ENCODE data around the gene NFKBIZ. TPM values are rescaled to one million over a fixed set of nuclear protein-coding genes. Genes with fewer than 3 reads are reported as not detected.
A peak's percentile ranks its signal among the peaks of the same experiment; 100 is the strongest.

Gene NFKBIZ
- polyA plus RNA-seq, 1 donor from 2014 or later, result 10.1 TPM

GRCh38 chr3:101835676-101836075 is 13.6 kb upstream of the NFKBIZ start:
- Mint-ChIP-seq H3K27ac (peak overlapping the region in 1 of 3 donors; percentile 37), H3K4me3 (peak overlapping the region in 2 of 4 donors; percentile 44 to 55), H3K4me1 (peaks cover 67 to 82% (median 76%) of the 10 kb centered on the region in 3 donors)

GRCh38 chr3:101836160-101836559 is 13.2 kb upstream of the NFKBIZ start:
- Mint-ChIP-seq H3K4me1 (peaks cover 68 to 83% (median 77%) of the 10 kb centered on the region in 3 donors), H3K36me3 (peaks cover 7% of the 10 kb centered on the region), H3K27ac (peak overlapping the region in 1 of 3 donors; percentile 37), H3K27me3 (no peaks in the 10 kb centered on the region), H3K4me3 (peak overlapping the region in 2 of 4 donors; percentile 44 to 55), H3K9me3 (no peaks in the 10 kb centered on the region)

More at GRCh38 chr3:101835676-101836075, 13.6 kb upstream of the NFKBIZ start:
- H3K9me3 Mint-ChIP-seq, result no peaks in the 10 kb centered on the region
- H3K27me3 Mint-ChIP-seq, result no peaks in the 10 kb centered on the region
- H3K36me3 Mint-ChIP-seq, result peaks cover 7% of the 10 kb centered on the region

GRCh38 chr3:101836652-101837598 is 12.4 kb upstream of the NFKBIZ start:
- Mint-ChIP-seq H3K27ac (peak overlapping the region; percentile 14 to 88 (median 79)), H3K9me3 (peaks cover 0 to 2% (median 1%) of the 10 kb centered on the region in 3 donors), H3K4me1 (peaks cover 66 to 82% (median 80%) of the 10 kb centered on the region in 3 donors), H3K4me3 (peak overlapping the region; percentile 41 to 93 (median 72)), H3K36me3 (peaks cover 8% of the 10 kb centered on the region), H3K27me3 (no peaks in the 10 kb centered on the region)

- H3K27ac Mint-ChIP-seq, result no peak overlapping the region
- H3K4me3 Mint-ChIP-seq, result peak overlapping the region in 1 of 4 donors; percentile 6
- peaks cover 12% of the 10 kb centered on the region for H3K36me3 Mint-ChIP-seq
- H3K4me1 Mint-ChIP-seq, result peaks cover 63 to 79% (median 76%) of the 10 kb centered on the region in 3 donors
- no peaks in the 10 kb centered on the region for H3K27me3 Mint-ChIP-seq
- peaks cover 0 to 7% (median 2%) of the 10 kb centered on the region in 3 donors for H3K9me3 Mint-ChIP-seq
Measured at GRCh38 chr3:101838691-101839090, 10.6 kb upstream of the NFKBIZ start.

GRCh38 chr3:101840066-101840465 is 9.2 kb upstream of the NFKBIZ start:
- Mint-ChIP-seq H3K4me3 (peak overlapping the region in 1 of 4 donors; percentile 81), H3K27ac (peak overlapping the region in 1 of 3 donors; percentile 20), H3K9me3 (peaks cover 0 to 7% (median 2%) of the 10 kb centered on the region in 3 donors), H3K4me1 (peaks cover 56 to 76% (median 71%) of the 10 kb centered on the region in 3 donors), H3K27me3 (no peaks in the 10 kb centered on the region), H3K36me3 (peaks cover 12% of the 10 kb centered on the region)

GRCh38 chr3:101842245-101842934 is 6.9 kb upstream of the NFKBIZ start:
- Mint-ChIP-seq H3K27ac (peak overlapping the region in 2 of 3 donors; percentile 58 to 68), H3K4me3 (peak overlapping the region in 3 of 4 donors; percentile 29 to 44 (median 42)), H3K27me3 (no peaks in the 10 kb centered on the region), H3K36me3 (peaks cover 14% of the 10 kb centered on the region), H3K4me1 (peaks cover 35 to 61% (median 58%) of the 10 kb centered on the region in 3 donors), H3K9me3 (peaks cover 0 to 7% (median 2%) of the 10 kb centered on the region in 3 donors)

- peaks cover 0 to 7% (median 2%) of the 10 kb centered on the region in 3 donors for H3K9me3 Mint-ChIP-seq
Measured at GRCh38 chr3:101842935-101843330, 6.4 kb upstream of the NFKBIZ start.

GRCh38 chr3:101845425-101845824 is 3.9 kb upstream of the NFKBIZ start:
- Mint-ChIP-seq H3K4me3 (no peak overlapping the region), H3K4me1 (peaks cover 30 to 57% (median 50%) of the 10 kb centered on the region in 3 donors), H3K27me3 (no peaks in the 10 kb centered on the region), H3K9me3 (peaks cover 0 to 7% (median 2%) of the 10 kb centered on the region in 3 donors), H3K27ac (peak overlapping the region in 1 of 3 donors; percentile 50), H3K36me3 (peaks cover 10% of the 10 kb centered on the region)

More at GRCh38 chr3:101842935-101843330, 6.4 kb upstream of the NFKBIZ start:
- Mint-ChIP-seq H3K4me3 (peak overlapping the region in 3 of 4 donors; percentile 80 to 87 (median 81)), H3K27ac (peak overlapping the region in 2 of 3 donors; percentile 71 to 81), H3K4me1 (peaks cover 32 to 60% (median 58%) of the 10 kb centered on the region in 3 donors), H3K36me3 (peaks cover 12% of the 10 kb centered on the region), H3K27me3 (no peaks in the 10 kb centered on the region)

GRCh38 chr3:101846709-101847108 is 2.6 kb upstream of the NFKBIZ start:
- Mint-ChIP-seq H3K4me1 (peaks cover 27 to 59% (median 45%) of the 10 kb centered on the region in 3 donors), H3K27me3 (no peaks in the 10 kb centered on the region), H3K9me3 (peaks cover 0 to 7% (median 2%) of the 10 kb centered on the region in 3 donors), H3K4me3 (peak overlapping the region in 3 of 4 donors; percentile 61 to 99 (median 67)), H3K27ac (peak overlapping the region in 2 of 3 donors; percentile 39 to 97), H3K36me3 (peaks cover 8% of the 10 kb centered on the region)

GRCh38 chr3:101847328-101847727 is 2.0 kb upstream of the NFKBIZ start:
- peaks cover 4% of the 10 kb centered on the region for H3K36me3 Mint-ChIP-seq
- no peaks in the 10 kb centered on the region for H3K27me3 Mint-ChIP-seq
- peak overlapping the region; percentile 39 to 97 (median 89) for H3K27ac Mint-ChIP-seq
- H3K4me3 Mint-ChIP-seq, result peak overlapping the region; percentile 25 to 99 (median 76)
- H3K9me3 Mint-ChIP-seq, result peaks cover 0 to 3% (median 0%) of the 10 kb centered on the region in 3 donors
- peaks cover 29 to 59% (median 46%) of the 10 kb centered on the region in 3 donors for H3K4me1 Mint-ChIP-seq

- no peaks in the 10 kb centered on the region for H3K27me3 Mint-ChIP-seq
- H3K4me1 Mint-ChIP-seq, result peaks cover 24 to 54% (median 47%) of the 10 kb centered on the region in 3 donors
- H3K9me3 Mint-ChIP-seq, result no peaks in the 10 kb centered on the region
- H3K27ac Mint-ChIP-seq, result peak overlapping the region; percentile 89 to 97 (median 97)
- peaks cover 3% of the 10 kb centered on the region for H3K36me3 Mint-ChIP-seq
- peak overlapping the region; percentile 86 to 99 (median 98) for H3K4me3 Mint-ChIP-seq
Measured at GRCh38 chr3:101848326-101848725, 988 bp upstream of the NFKBIZ start.

- Mint-ChIP-seq H3K27ac (peak overlapping the region; percentile 96 to 99 (median 97)), H3K9me3 (no peaks in the 10 kb centered on the region), H3K4me3 (peak overlapping the region; percentile 97 to 99 (median 98)), H3K36me3 (peaks cover 6% of the 10 kb centered on the region), H3K27me3 (no peaks in the 10 kb centered on the region), H3K4me1 (peaks cover 20 to 49% (median 46%) of the 10 kb centered on the region in 3 donors)
Measured at GRCh38 chr3:101849714-101850245, 466 bp downstream of the NFKBIZ start.

GRCh38 chr3:101850246-101851051 is 1.1 kb downstream of the NFKBIZ start:
- Mint-ChIP-seq H3K4me3 (peak overlapping the region; percentile 97 to 99 (median 98)), H3K27ac (peak overlapping the region; percentile 96 to 99 (median 97)), H3K9me3 (no peaks in the 10 kb centered on the region), H3K4me1 (peaks cover 23 to 53% (median 49%) of the 10 kb centered on the region in 3 donors), H3K27me3 (no peaks in the 10 kb centered on the region), H3K36me3 (peaks cover 6% of the 10 kb centered on the region)

Data from IgD-negative memory B cell (primary cell).